Measurements from ENCODE around the gene IPO11.

- TF ChIP-seq ZNF235 (CRISPR knock-in tag; IDR thresholded peaks at IDR 0.05; ENCODE audit: borderline replicate concordance): no peak
- TF ChIP-seq EP300 (IDR thresholded peaks at IDR 0.05; ENCODE audit: low read depth in 2 of 2, low read length in 2 of 2): no peak
- TF ChIP-seq EP300 (CRISPR knock-in tag; IDR thresholded peaks at IDR 0.05; ENCODE audit: borderline replicate concordance): no peak
- TF ChIP-seq NFIC (IDR thresholded peaks at IDR 0.05; ENCODE audit: low read length): no peak
- no peak for TF ChIP-seq ZFP91 (CRISPR knock-in tag; IDR thresholded peaks at IDR 0.05; ENCODE audit: borderline replicate concordance)
- TF ChIP-seq ZBTB42 (CRISPR knock-in tag; IDR thresholded peaks at IDR 0.05): no peak
- no peak for TF ChIP-seq ZNF253 (CRISPR knock-in tag; IDR thresholded peaks at IDR 0.05; ENCODE audit: borderline replicate concordance)
- no peak for TF ChIP-seq CTCF (CRISPR knock-in tag; IDR thresholded peaks at IDR 0.05)
- TF ChIP-seq SMC3 (IDR thresholded peaks at IDR 0.05; ENCODE audit: low read length): no peak
Observed at GRCh38 chr5:62418462-62419076, 6.0 kb downstream of the IPO11 start.

Data from HepG2 (cell line).